ENCODE results near the gene MTFP1.
"Not testable (repeated sequence)": the region's sequence is repeated elsewhere in the genome, so short reads cannot be mapped to it uniquely, and the experiment has no call there.

Gene MTFP1

GRCh38 chr22:30425616-30426387 is at the start of gene MTFP1:
MTFP1 (plus strand) TSS chr22:30425768; CDS start chr22:30425880, 112 bp downstream.
- no peak for FAIRE-seq

GRCh38 chr22:30380011-30380410 is 45.6 kb upstream of the MTFP1 start:
- FAIRE-seq, result no peak

- FAIRE-seq, result no peak
Observed at GRCh38 chr22:30381264-30381663, 44.3 kb upstream of the MTFP1 start.

- no peak for FAIRE-seq
Observed at GRCh38 chr22:30382340-30382739, 43.2 kb upstream of the MTFP1 start.

GRCh38 chr22:30383061-30383460 is 42.5 kb upstream of the MTFP1 start:
- no peak for FAIRE-seq

- no peak for FAIRE-seq
Observed at GRCh38 chr22:30385942-30386341, 39.6 kb upstream of the MTFP1 start.

- no peak for FAIRE-seq
Observed at GRCh38 chr22:30386608-30386959, 39.0 kb upstream of the MTFP1 start.

GRCh38 chr22:30386960-30387827 is 38.4 kb upstream of the MTFP1 start, which contains the start of gene RNF215:
RNF215 (minus strand) TSS chr22:30387411; CDS start chr22:30387313, 98 bp downstream.
- no peak for FAIRE-seq

- no peak for FAIRE-seq
Observed at GRCh38 chr22:30390974-30391691, 34.4 kb upstream of the MTFP1 start.

GRCh38 chr22:30392661-30393321 is 32.8 kb upstream of the MTFP1 start:
- no peak for FAIRE-seq

GRCh38 chr22:30393322-30393680 is 32.3 kb upstream of the MTFP1 start:
- FAIRE-seq, result no peak

- FAIRE-seq, result no peak
Observed at GRCh38 chr22:30393885-30394284, 31.7 kb upstream of the MTFP1 start.

- FAIRE-seq, result no peak
Observed at GRCh38 chr22:30396871-30397655, 28.5 kb upstream of the MTFP1 start, which contains the start of gene SEC14L2. SEC14L2 (plus strand) TSS chr22:30397018; CDS start chr22:30397117, 99 bp downstream.

- no peak for FAIRE-seq
Observed at GRCh38 chr22:30397656-30398635, 27.6 kb upstream of the MTFP1 start.

- no peak for FAIRE-seq
Observed at GRCh38 chr22:30398685-30399680, 26.6 kb upstream of the MTFP1 start.

- FAIRE-seq, result no peak
Observed at GRCh38 chr22:30399718-30400117, 25.9 kb upstream of the MTFP1 start.

GRCh38 chr22:30400159-30400558 is 25.4 kb upstream of the MTFP1 start:
- FAIRE-seq, result no peak

GRCh38 chr22:30401024-30401423 is 24.5 kb upstream of the MTFP1 start:
- not testable (repeated sequence) for FAIRE-seq
